ENCODE data around the gene KCNIP3. TPM values are rescaled to one million over a fixed set of nuclear protein-coding genes. Genes with fewer than 3 reads are reported as not detected.
"Not testable (repeated sequence)": the region's sequence is repeated elsewhere in the genome, so short reads cannot be mapped to it uniquely, and the experiment has no call there.

Gene KCNIP3
- total RNA-seq, 1 experiment from 2014 or later: 5.5 TPM

GRCh38 chr2:95359501-95359930 is 62.4 kb downstream of the KCNIP3 start:
- DNase-seq (ENCODE audit: low read depth): no peak

GRCh38 chr2:95361216-95361980 is 64.3 kb downstream of the KCNIP3 start:
- no peak for DNase-seq (ENCODE audit: low read depth)

GRCh38 chr2:95362486-95362885 is 65.3 kb downstream of the KCNIP3 start:
- no peak for DNase-seq (ENCODE audit: low read depth)

- no peak for DNase-seq (ENCODE audit: low read depth)
Observed at GRCh38 chr2:95366514-95366913, 69.4 kb downstream of the KCNIP3 start.

- DNase-seq (ENCODE audit: low read depth): no peak
Observed at GRCh38 chr2:95372216-95372829, 75.2 kb downstream of the KCNIP3 start.

GRCh38 chr2:95372845-95373244 is 75.7 kb downstream of the KCNIP3 start:
- no peak for DNase-seq (ENCODE audit: low read depth)

- no peak for DNase-seq (ENCODE audit: low read depth)
Observed at GRCh38 chr2:95374029-95374428, 76.9 kb downstream of the KCNIP3 start.

GRCh38 chr2:95374451-95374920 is 77.3 kb downstream of the KCNIP3 start:
- DNase-seq (ENCODE audit: low read depth): no peak

- DNase-seq (ENCODE audit: low read depth): no peak
Observed at GRCh38 chr2:95374921-95375471, 77.8 kb downstream of the KCNIP3 start.

- no peak for DNase-seq (ENCODE audit: low read depth)
Observed at GRCh38 chr2:95375532-95376150, 78.5 kb downstream of the KCNIP3 start.

GRCh38 chr2:95376311-95377215 is 79.4 kb downstream of the KCNIP3 start:
- no peak for DNase-seq (ENCODE audit: low read depth)

- DNase-seq (ENCODE audit: low read depth): no peak
Observed at GRCh38 chr2:95377216-95378123, 80.3 kb downstream of the KCNIP3 start.

GRCh38 chr2:95378281-95378680 is 81.1 kb downstream of the KCNIP3 start:
- DNase-seq (ENCODE audit: low read depth): not testable (repeated sequence)

GRCh38 chr2:95379371-95379831 is 82.3 kb downstream of the KCNIP3 start:
- no peak for DNase-seq (ENCODE audit: low read depth)

- DNase-seq (ENCODE audit: low read depth): no peak
Observed at GRCh38 chr2:95380280-95380679, 83.1 kb downstream of the KCNIP3 start.

- DNase-seq (ENCODE audit: low read depth): no peak
Observed at GRCh38 chr2:95380731-95381130, 83.6 kb downstream of the KCNIP3 start.

- no peak for DNase-seq (ENCODE audit: low read depth)
Observed at GRCh38 chr2:95381212-95382191, 84.4 kb downstream of the KCNIP3 start.

GRCh38 chr2:95382192-95382591 is 85.0 kb downstream of the KCNIP3 start:
- DNase-seq (ENCODE audit: low read depth): no peak

All from Daoy (cell line).